Transverse colon (tissue), 4 donors: ENCODE results near the gene LMX1B.

ENCODE experiments used
- EP300 ChIP-seq: sonication (generic); formaldehyde crosslinking; IDR thresholded peaks from one replicate; pipeline ENCODE4 v1.6.1; 2017; ENCODE audit warnings: antibody characterized with exemption, low read depth
- POLR2A ChIP-seq: fragments of 450-650 bp; IDR thresholded peaks from one replicate; pipeline ENCODE4 v1.6.1; 2016; ENCODE audit warnings: antibody characterized with exemption, mild to moderate bottlenecking, moderate library complexity
- POLR2AphosphoS5 ChIP-seq, 3 donors: sonication (generic); formaldehyde crosslinking; IDR thresholded peaks; one replicate each; pipeline ENCODE4 v1.6.1; 2016; ENCODE audit warnings: antibody characterized with exemption in 3 of 3
- TF ChIP-seq, protein P1 (sequence below), 5 experiments: fragments of 200-600 bp in 3 of 5; fragments of 450-650 bp in 2 of 5; sonication (generic) in 3 of 5; IDR thresholded peaks; 1 replicate in 2 of 5; 2 replicates in 3 of 5; pipeline ENCODE4 v1.5.1; 2016 to 2017; ENCODE audit warnings: antibody characterized with exemption in 5 of 5, inconsistent platforms in 3 of 5, mild to moderate bottlenecking in 2 of 5, moderate library complexity in 1 of 5

GRCh38 chr9:126707083-126707482 is 93.4 kb downstream of the LMX1B start:
- TF ChIP-seq, protein P1, sequence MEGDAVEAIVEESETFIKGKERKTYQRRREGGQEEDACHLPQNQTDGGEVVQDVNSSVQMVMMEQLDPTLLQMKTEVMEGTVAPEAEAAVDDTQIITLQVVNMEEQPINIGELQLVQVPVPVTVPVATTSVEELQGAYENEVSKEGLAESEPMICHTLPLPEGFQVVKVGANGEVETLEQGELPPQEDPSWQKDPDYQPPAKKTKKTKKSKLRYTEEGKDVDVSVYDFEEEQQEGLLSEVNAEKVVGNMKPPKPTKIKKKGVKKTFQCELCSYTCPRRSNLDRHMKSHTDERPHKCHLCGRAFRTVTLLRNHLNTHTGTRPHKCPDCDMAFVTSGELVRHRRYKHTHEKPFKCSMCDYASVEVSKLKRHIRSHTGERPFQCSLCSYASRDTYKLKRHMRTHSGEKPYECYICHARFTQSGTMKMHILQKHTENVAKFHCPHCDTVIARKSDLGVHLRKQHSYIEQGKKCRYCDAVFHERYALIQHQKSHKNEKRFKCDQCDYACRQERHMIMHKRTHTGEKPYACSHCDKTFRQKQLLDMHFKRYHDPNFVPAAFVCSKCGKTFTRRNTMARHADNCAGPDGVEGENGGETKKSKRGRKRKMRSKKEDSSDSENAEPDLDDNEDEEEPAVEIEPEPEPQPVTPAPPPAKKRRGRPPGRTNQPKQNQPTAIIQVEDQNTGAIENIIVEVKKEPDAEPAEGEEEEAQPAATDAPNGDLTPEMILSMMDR (IDR thresholded peaks at IDR 0.05) = no peak
- TF ChIP-seq POLR2A (no peak), POLR2AphosphoS5 (IDR thresholded peaks at IDR 0.05) (no peak), EP300 (no peak)
